H9 (cell line): ENCODE measurements around the gene CDS1. TPM values are rescaled to one million over a fixed set of nuclear protein-coding genes. Genes with fewer than 3 reads are reported as not detected.

Experiments used
- DNase-seq: peaks from one replicate; pipeline ENCODE4 v3.0.0-alpha.2; 2017
- H2AFZ ChIP-seq: one replicate; pipeline ENCODE4 v1.6.1; 2013; ENCODE audit warnings: mild to moderate bottlenecking, low read length, control low read depth, moderate library complexity
- H2AK5ac ChIP-seq: 2 replicates; pipeline ENCODE4 v1.6.1; 2013; ENCODE audit warnings: low read length, control low read depth, mixed read lengths; ENCODE audit not compliant: insufficient read length
- H2BK120ac ChIP-seq: one replicate; pipeline ENCODE4 v1.6.1; 2013; ENCODE audit warnings: low read depth, mild to moderate bottlenecking, low read length, control low read depth, inconsistent platforms; ENCODE audit not compliant: poor library complexity, severe bottlenecking
- H2BK12ac ChIP-seq: 2 replicates; pipeline ENCODE4 v1.6.1; 2013; ENCODE audit warnings: low read length, control low read depth, mixed read lengths, low read depth; ENCODE audit not compliant: insufficient read length
- H2BK15ac ChIP-seq: 2 replicates; pipeline ENCODE4 v1.6.1; 2013; ENCODE audit warnings: low read depth, low read length, control low read depth
- H2BK20ac ChIP-seq: one replicate; pipeline ENCODE4 v1.6.1; 2013; ENCODE audit warnings: low read depth, mild to moderate bottlenecking, low read length, control low read depth, inconsistent platforms; ENCODE audit not compliant: poor library complexity, severe bottlenecking
- H2BK5ac ChIP-seq: 2 replicates; pipeline ENCODE4 v1.6.1; 2013; ENCODE audit warnings: low read length, control low read depth, mixed read lengths; ENCODE audit not compliant: insufficient read length
- H3K14ac ChIP-seq: 2 replicates; pipeline ENCODE4 v1.6.1; 2013; ENCODE audit warnings: low read length, control low read depth; ENCODE audit not compliant: insufficient read depth
- H3K18ac ChIP-seq: 2 replicates; pipeline ENCODE4 v1.6.1; 2013; ENCODE audit warnings: low read depth, mild to moderate bottlenecking, mixed read lengths, low read length, control low read depth; ENCODE audit not compliant: insufficient read length
- H3K23ac ChIP-seq: 2 replicates; pipeline ENCODE4 v1.6.1; 2013; ENCODE audit warnings: low read length, control low read depth, mixed read lengths, low read depth; ENCODE audit not compliant: insufficient read length
- H3K23me2 ChIP-seq: 2 replicates; pipeline ENCODE4 v1.6.1; 2013; ENCODE audit warnings: low read depth, mild to moderate bottlenecking, mixed read lengths, low read length, control low read depth; ENCODE audit not compliant: insufficient read length, poor library complexity, severe bottlenecking
- H3K27ac ChIP-seq: 2 replicates; pipeline ENCODE4 v1.5.1; 2013; ENCODE audit warnings: low read length, control low read depth, mixed read lengths, low read depth; ENCODE audit not compliant: insufficient read length
- H3K27me3 ChIP-seq: 2 replicates; pipeline ENCODE4 v1.6.1; 2013; ENCODE audit warnings: low read length, control low read depth, inconsistent platforms; ENCODE audit not compliant: insufficient read depth
- H3K4ac ChIP-seq: 2 replicates; pipeline ENCODE4 v1.6.1; 2013; ENCODE audit warnings: low read depth, mild to moderate bottlenecking, control low read depth, inconsistent platforms, low read length, moderate library complexity
- H3K4me1 ChIP-seq: 2 replicates; pipeline ENCODE4 v1.6.1; 2013; ENCODE audit warnings: low read length, control low read depth, inconsistent platforms; ENCODE audit not compliant: insufficient read depth
- H3K4me2 ChIP-seq: 2 replicates; pipeline ENCODE4 v1.6.1; 2013; ENCODE audit warnings: low read length, control low read depth, mixed read lengths; ENCODE audit not compliant: insufficient read length, insufficient read depth
- H3K56ac ChIP-seq: 2 replicates; pipeline ENCODE4 v1.6.1; 2013; ENCODE audit warnings: low read depth, mild to moderate bottlenecking, mixed read lengths, low read length, control low read depth; ENCODE audit not compliant: insufficient read length
- H3K79me1 ChIP-seq: 2 replicates; pipeline ENCODE4 v1.6.1; 2013; ENCODE audit warnings: low read depth, mild to moderate bottlenecking, moderate library complexity, low read length, control low read depth, inconsistent platforms; ENCODE audit not compliant: insufficient read depth, poor library complexity, severe bottlenecking
- H3K79me2 ChIP-seq: 2 replicates; pipeline ENCODE4 v1.6.1; 2013; ENCODE audit warnings: low read length, control low read depth, inconsistent platforms; ENCODE audit not compliant: insufficient read depth
- H3K9ac ChIP-seq: 2 replicates; pipeline ENCODE4 v1.6.1; 2013; ENCODE audit warnings: low read length, control low read depth, mixed read lengths; ENCODE audit not compliant: insufficient read length; ENCODE audit errors: extremely low read depth
- H3K9me3 ChIP-seq: one replicate; pipeline ENCODE4 v1.6.1; 2013; ENCODE audit warnings: low read depth, low read length, inconsistent platforms; ENCODE audit not compliant: control insufficient read depth
- H3T11ph ChIP-seq: one replicate; pipeline ENCODE4 v1.6.1; 2013; ENCODE audit warnings: mild to moderate bottlenecking, low read length, control low read depth, inconsistent platforms
- H4K20me1 ChIP-seq: one replicate; pipeline ENCODE4 v1.6.1; 2013; ENCODE audit not compliant: control insufficient read depth, insufficient read length, insufficient read depth
- H4K5ac ChIP-seq: 2 replicates; pipeline ENCODE4 v1.6.1; 2013; ENCODE audit warnings: low read depth, mild to moderate bottlenecking, mixed read lengths, low read length, control low read depth; ENCODE audit not compliant: insufficient read length
- H4K8ac ChIP-seq: replicated peaks from 2 replicates; pipeline ENCODE4 v1.6.1; 2013; ENCODE audit warnings: low read length, control low read depth, mixed read lengths, low read depth; ENCODE audit not compliant: insufficient read length
- H4K91ac ChIP-seq: 2 replicates; pipeline ENCODE4 v1.6.1; 2013; ENCODE audit warnings: low read depth, mild to moderate bottlenecking, moderate library complexity, mixed read lengths, low read length, control low read depth; ENCODE audit not compliant: insufficient read length
- H3K27ac Mint-ChIP-seq, 3 experiments: 2 replicates in 2 of 3; 3 replicates in 1 of 3; pipeline ENCODE4 v1.8.0; 2020 to 2021; ENCODE audit warnings: mixed read lengths in 3 of 3, mild to moderate bottlenecking in 1 of 3, moderate library complexity in 1 of 3
- H3K27me3 Mint-ChIP-seq: 2 replicates; pipeline ENCODE4 v1.8.0; 2021; ENCODE audit warnings: low read depth, mild to moderate bottlenecking, moderate library complexity, mixed read lengths
- H3K36me3 Mint-ChIP-seq, 3 experiments: 2 replicates in 2 of 3; 3 replicates in 1 of 3; pipeline ENCODE4 v1.8.0; 2020 to 2021; ENCODE audit warnings: low read depth in 3 of 3, mixed read lengths in 3 of 3; ENCODE audit not compliant: insufficient read depth in 1 of 3
- H3K4me1 Mint-ChIP-seq, 2 experiments: 2 replicates each; pipeline ENCODE4 v1.8.0; 2020; ENCODE audit warnings: mixed read lengths in 2 of 2
- H3K4me3 Mint-ChIP-seq, 2 experiments: 2 replicates in 1 of 2; 3 replicates in 1 of 2; pipeline ENCODE4 v1.8.0; 2020 to 2021; ENCODE audit warnings: mild to moderate bottlenecking in 2 of 2, mixed read lengths in 2 of 2, moderate library complexity in 1 of 2
- H3K9me3 Mint-ChIP-seq, 2 experiments: 2 replicates in 1 of 2; 3 replicates in 1 of 2; pipeline ENCODE4 v1.8.0; 2020; ENCODE audit warnings: mild to moderate bottlenecking in 2 of 2, mixed read lengths in 2 of 2, moderate library complexity in 1 of 2
- WGBS: extraction: QIAGEN DNeasy Blood & Tissue Kit; methylation state at CpG from one replicate; pipeline ENCODE4 v1.1.7; 2013; ENCODE audit warnings: missing lambda C conversion rate, low lambda C conversion rate, mixed read lengths; ENCODE audit not compliant: insufficient read length; ENCODE audit errors: extremely low coverage; 5-methylcytosine and 5-hydroxymethylcytosine counted together
- total RNA-seq: library from RNA; stranded (reverse); gene quantifications from 2 replicates; pipeline ENCODE4 v1.2.1, GENCODE V29; 2021
- TF ChIP-seq, protein P1 (sequence below): fragments of 200-600 bp; sonication (generic); conservative IDR thresholded peaks from 3 replicates; pipeline ENCODE4 v1.8.0; 2021; ENCODE audit warnings: antibody characterized with exemption, mild to moderate bottlenecking

Gene CDS1
- total RNA-seq, 1 experiment from 2014 or later, result 7.5 TPM

GRCh38 chr4:84680956-84681355 is 98.0 kb downstream of the CDS1 start:
- Histone ChIP-seq H4K91ac (no peak overlapping the region), H2BK12ac (no peak overlapping the region), H3K9me3 (no peaks in the 10 kb centered on the region), H2BK120ac (no peak overlapping the region), H3K18ac (no peak overlapping the region), H3K56ac (no peak overlapping the region), H3K27ac (no peak overlapping the region), H2BK20ac (no peak overlapping the region), H3K23me2 (no peaks in the 10 kb centered on the region), H4K8ac (no peak overlapping the region), H3K4ac (no peak overlapping the region), H2BK5ac (no peak overlapping the region), H3T11ph (no peak overlapping the region), H3K4me2 (no peak overlapping the region), H3K79me1 (no peaks in the 10 kb centered on the region), H3K14ac (no peak overlapping the region), H3K79me2 (no peaks in the 10 kb centered on the region), H2AFZ (no peak overlapping the region), H3K4me1 (no peaks in the 10 kb centered on the region), H3K9ac (no peak overlapping the region), H2BK15ac (no peak overlapping the region), H4K5ac (no peak overlapping the region), H3K23ac (no peak overlapping the region), H4K20me1 (no peaks in the 10 kb centered on the region), H3K27me3 (no peaks in the 10 kb centered on the region), H2AK5ac (no peak overlapping the region)
- Mint-ChIP-seq H3K4me3 (no peak overlapping the region), H3K9me3 (no peaks in the 10 kb centered on the region), H3K27ac (peak overlapping the region in 1 of 3 experiments; percentile 68; a peak in 1 of 7 replicates), H3K4me1 (peaks cover 4 to 12% of the 10 kb centered on the region in 2 experiments; a peak in 3 of 4 replicates), H3K36me3 (peaks cover 29 to 65% (median 64%) of the 10 kb centered on the region in 3 experiments; a peak in 6 of 7 replicates), H3K27me3 (no peaks in the 10 kb centered on the region)
- DNase-seq, result no peak
- TF ChIP-seq, protein P1, sequence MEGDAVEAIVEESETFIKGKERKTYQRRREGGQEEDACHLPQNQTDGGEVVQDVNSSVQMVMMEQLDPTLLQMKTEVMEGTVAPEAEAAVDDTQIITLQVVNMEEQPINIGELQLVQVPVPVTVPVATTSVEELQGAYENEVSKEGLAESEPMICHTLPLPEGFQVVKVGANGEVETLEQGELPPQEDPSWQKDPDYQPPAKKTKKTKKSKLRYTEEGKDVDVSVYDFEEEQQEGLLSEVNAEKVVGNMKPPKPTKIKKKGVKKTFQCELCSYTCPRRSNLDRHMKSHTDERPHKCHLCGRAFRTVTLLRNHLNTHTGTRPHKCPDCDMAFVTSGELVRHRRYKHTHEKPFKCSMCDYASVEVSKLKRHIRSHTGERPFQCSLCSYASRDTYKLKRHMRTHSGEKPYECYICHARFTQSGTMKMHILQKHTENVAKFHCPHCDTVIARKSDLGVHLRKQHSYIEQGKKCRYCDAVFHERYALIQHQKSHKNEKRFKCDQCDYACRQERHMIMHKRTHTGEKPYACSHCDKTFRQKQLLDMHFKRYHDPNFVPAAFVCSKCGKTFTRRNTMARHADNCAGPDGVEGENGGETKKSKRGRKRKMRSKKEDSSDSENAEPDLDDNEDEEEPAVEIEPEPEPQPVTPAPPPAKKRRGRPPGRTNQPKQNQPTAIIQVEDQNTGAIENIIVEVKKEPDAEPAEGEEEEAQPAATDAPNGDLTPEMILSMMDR, result no peak
- no CpG with 5 or more reads among the region's 4 CpGs for WGBS
